WTC11 (cell line): Measurements from ENCODE around the gene PHACTR3.

Experiments used
- ELF4 ChIP-seq: sonication (generic); formaldehyde crosslinking; IDR thresholded peaks from 2 replicates; pipeline ENCODE4 v1.8.1; 2022; ENCODE audit warnings: low read depth, mild to moderate bottlenecking, moderate library complexity, missing genetic modification reagents
- ESRRA ChIP-seq: sonication (generic); formaldehyde crosslinking; IDR thresholded peaks from 2 replicates; pipeline ENCODE4 v1.8.1; 2022; ENCODE audit warnings: mild to moderate bottlenecking, missing genetic modification reagents, borderline replicate concordance
- GABPB1 ChIP-seq: sonication (generic); formaldehyde crosslinking; IDR thresholded peaks from 2 replicates; pipeline ENCODE4 v1.8.1; 2023; ENCODE audit warnings: mild to moderate bottlenecking, missing genetic modification reagents
- NR1H2 ChIP-seq: sonication (generic); formaldehyde crosslinking; IDR thresholded peaks from 2 replicates; pipeline ENCODE4 v1.9.0; 2021; ENCODE audit warnings: mild to moderate bottlenecking, moderate library complexity, missing genetic modification reagents
- TEAD4 ChIP-seq: sonication (generic); formaldehyde crosslinking; IDR thresholded peaks from 2 replicates; pipeline ENCODE4 v1.8.0; 2022; ENCODE audit warnings: mild to moderate bottlenecking, missing genetic modification reagents
- ZNF671 ChIP-seq: fragments of 250-450 bp; sonication (Bioruptor Pico); IDR thresholded peaks from 2 replicates; pipeline ENCODE4 v1.8.0; 2021; ENCODE audit warnings: mild to moderate bottlenecking
- TF ChIP-seq, protein P1 (sequence below): sonication (generic); formaldehyde crosslinking; IDR thresholded peaks from 2 replicates; pipeline ENCODE4 v1.8.1; 2022; ENCODE audit warnings: low read depth, mild to moderate bottlenecking, moderate library complexity, missing genetic modification reagents, borderline replicate concordance
- TF ChIP-seq, protein P2 (sequence below): fragments of 200-600 bp; IDR thresholded peaks from 2 replicates; pipeline ENCODE4 v1.8.0; 2022; ENCODE audit warnings: antibody characterized with exemption
- TF ChIP-seq, protein P3 (sequence below): fragments of 250-450 bp; sonication (Bioruptor Pico); IDR thresholded peaks from 2 replicates; pipeline ENCODE4 v1.8.0; 2021; ENCODE audit warnings: mild to moderate bottlenecking
- TF ChIP-seq, protein P4 (sequence below): fragments of 250-450 bp; sonication (Bioruptor Pico); IDR thresholded peaks from 2 replicates; pipeline ENCODE4 v2.1.2; 2022; ENCODE audit warnings: mild to moderate bottlenecking, moderate library complexity
- TF ChIP-seq, protein P5 (sequence below): sonication (generic); formaldehyde crosslinking; IDR thresholded peaks from 2 replicates; pipeline ENCODE4 v1.8.1; 2023; ENCODE audit warnings: mild to moderate bottlenecking, missing genetic modification reagents, borderline replicate concordance
- TF ChIP-seq, protein P6 (sequence below): sonication (generic); formaldehyde crosslinking; IDR thresholded peaks from 2 replicates; pipeline ENCODE4 v1.8.1; 2022; ENCODE audit warnings: low read depth, missing genetic modification reagents, borderline replicate concordance

DNA sequence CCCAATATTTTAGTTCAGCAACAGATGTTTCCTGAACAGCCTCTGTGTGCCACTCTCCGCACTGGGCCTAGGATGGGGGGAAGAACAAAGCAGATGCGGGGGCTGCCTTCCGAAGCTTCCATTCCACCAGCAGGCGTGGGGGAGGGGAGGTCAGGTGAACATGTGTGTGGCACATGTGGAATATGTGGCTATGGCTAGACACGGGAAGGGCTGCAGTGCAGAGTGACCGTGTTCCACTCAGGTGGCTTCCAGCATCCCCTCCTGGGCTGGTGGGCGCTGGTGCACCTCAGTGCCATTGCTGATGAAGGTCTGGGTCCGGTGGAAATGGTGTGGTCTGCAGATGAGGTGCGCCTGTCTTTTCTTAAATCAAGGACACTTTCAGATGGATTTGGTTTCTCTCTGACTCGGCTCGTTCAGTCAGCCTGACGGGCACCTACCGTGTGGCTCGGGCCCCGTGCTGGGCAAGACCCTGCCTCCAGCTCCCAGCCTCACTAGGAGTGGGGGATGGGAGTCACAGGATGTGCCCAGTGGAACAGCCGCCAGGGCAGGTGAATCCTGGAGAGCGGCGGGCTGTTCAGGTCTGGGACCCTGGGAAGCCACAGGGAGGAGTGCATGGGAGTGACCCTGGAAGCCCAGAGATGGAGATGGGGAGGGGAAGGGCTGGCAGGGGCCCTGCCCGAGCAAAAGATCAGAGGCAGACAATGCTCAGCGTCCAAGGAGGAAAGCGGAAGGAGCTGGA is 218.1 kb downstream of the PHACTR3 start:
- TF ChIP-seq GABPB1 (CRISPR knock-in tag) (no peak), ESRRA (CRISPR knock-in tag) (no peak), ZNF671 (no peak), NR1H2 (no peak), TEAD4 (no peak), ELF4 (no peak)
- TF ChIP-seq, protein P1, sequence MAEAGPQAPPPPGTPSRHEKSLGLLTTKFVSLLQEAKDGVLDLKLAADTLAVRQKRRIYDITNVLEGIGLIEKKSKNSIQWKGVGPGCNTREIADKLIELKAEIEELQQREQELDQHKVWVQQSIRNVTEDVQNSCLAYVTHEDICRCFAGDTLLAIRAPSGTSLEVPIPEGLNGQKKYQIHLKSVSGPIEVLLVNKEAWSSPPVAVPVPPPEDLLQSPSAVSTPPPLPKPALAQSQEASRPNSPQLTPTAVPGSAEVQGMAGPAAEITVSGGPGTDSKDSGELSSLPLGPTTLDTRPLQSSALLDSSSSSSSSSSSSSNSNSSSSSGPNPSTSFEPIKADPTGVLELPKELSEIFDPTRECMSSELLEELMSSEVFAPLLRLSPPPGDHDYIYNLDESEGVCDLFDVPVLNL (CRISPR knock-in tag): no peak
- TF ChIP-seq, protein P2, sequence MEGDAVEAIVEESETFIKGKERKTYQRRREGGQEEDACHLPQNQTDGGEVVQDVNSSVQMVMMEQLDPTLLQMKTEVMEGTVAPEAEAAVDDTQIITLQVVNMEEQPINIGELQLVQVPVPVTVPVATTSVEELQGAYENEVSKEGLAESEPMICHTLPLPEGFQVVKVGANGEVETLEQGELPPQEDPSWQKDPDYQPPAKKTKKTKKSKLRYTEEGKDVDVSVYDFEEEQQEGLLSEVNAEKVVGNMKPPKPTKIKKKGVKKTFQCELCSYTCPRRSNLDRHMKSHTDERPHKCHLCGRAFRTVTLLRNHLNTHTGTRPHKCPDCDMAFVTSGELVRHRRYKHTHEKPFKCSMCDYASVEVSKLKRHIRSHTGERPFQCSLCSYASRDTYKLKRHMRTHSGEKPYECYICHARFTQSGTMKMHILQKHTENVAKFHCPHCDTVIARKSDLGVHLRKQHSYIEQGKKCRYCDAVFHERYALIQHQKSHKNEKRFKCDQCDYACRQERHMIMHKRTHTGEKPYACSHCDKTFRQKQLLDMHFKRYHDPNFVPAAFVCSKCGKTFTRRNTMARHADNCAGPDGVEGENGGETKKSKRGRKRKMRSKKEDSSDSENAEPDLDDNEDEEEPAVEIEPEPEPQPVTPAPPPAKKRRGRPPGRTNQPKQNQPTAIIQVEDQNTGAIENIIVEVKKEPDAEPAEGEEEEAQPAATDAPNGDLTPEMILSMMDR: no peak
- TF ChIP-seq, protein P3, sequence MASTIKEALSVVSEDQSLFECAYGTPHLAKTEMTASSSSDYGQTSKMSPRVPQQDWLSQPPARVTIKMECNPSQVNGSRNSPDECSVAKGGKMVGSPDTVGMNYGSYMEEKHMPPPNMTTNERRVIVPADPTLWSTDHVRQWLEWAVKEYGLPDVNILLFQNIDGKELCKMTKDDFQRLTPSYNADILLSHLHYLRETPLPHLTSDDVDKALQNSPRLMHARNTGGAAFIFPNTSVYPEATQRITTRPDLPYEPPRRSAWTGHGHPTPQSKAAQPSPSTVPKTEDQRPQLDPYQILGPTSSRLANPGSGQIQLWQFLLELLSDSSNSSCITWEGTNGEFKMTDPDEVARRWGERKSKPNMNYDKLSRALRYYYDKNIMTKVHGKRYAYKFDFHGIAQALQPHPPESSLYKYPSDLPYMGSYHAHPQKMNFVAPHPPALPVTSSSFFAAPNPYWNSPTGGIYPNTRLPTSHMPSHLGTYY (CRISPR knock-in tag): no peak
- TF ChIP-seq, protein P4, sequence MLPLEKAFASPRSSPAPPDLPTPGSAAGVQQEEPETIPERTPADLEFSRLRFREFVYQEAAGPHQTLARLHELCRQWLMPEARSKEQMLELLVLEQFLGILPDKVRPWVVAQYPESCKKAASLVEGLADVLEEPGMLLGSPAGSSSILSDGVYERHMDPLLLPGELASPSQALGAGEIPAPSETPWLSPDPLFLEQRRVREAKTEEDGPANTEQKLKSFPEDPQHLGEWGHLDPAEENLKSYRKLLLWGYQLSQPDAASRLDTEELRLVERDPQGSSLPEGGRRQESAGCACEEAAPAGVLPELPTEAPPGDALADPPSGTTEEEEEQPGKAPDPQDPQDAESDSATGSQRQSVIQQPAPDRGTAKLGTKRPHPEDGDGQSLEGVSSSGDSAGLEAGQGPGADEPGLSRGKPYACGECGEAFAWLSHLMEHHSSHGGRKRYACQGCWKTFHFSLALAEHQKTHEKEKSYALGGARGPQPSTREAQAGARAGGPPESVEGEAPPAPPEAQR: no peak
- TF ChIP-seq, protein P5, sequence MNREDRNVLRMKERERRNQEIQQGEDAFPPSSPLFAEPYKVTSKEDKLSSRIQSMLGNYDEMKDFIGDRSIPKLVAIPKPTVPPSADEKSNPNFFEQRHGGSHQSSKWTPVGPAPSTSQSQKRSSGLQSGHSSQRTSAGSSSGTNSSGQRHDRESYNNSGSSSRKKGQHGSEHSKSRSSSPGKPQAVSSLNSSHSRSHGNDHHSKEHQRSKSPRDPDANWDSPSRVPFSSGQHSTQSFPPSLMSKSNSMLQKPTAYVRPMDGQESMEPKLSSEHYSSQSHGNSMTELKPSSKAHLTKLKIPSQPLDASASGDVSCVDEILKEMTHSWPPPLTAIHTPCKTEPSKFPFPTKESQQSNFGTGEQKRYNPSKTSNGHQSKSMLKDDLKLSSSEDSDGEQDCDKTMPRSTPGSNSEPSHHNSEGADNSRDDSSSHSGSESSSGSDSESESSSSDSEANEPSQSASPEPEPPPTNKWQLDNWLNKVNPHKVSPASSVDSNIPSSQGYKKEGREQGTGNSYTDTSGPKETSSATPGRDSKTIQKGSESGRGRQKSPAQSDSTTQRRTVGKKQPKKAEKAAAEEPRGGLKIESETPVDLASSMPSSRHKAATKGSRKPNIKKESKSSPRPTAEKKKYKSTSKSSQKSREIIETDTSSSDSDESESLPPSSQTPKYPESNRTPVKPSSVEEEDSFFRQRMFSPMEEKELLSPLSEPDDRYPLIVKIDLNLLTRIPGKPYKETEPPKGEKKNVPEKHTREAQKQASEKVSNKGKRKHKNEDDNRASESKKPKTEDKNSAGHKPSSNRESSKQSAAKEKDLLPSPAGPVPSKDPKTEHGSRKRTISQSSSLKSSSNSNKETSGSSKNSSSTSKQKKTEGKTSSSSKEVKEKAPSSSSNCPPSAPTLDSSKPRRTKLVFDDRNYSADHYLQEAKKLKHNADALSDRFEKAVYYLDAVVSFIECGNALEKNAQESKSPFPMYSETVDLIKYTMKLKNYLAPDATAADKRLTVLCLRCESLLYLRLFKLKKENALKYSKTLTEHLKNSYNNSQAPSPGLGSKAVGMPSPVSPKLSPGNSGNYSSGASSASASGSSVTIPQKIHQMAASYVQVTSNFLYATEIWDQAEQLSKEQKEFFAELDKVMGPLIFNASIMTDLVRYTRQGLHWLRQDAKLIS (CRISPR knock-in tag): no peak
- TF ChIP-seq, protein P6, sequence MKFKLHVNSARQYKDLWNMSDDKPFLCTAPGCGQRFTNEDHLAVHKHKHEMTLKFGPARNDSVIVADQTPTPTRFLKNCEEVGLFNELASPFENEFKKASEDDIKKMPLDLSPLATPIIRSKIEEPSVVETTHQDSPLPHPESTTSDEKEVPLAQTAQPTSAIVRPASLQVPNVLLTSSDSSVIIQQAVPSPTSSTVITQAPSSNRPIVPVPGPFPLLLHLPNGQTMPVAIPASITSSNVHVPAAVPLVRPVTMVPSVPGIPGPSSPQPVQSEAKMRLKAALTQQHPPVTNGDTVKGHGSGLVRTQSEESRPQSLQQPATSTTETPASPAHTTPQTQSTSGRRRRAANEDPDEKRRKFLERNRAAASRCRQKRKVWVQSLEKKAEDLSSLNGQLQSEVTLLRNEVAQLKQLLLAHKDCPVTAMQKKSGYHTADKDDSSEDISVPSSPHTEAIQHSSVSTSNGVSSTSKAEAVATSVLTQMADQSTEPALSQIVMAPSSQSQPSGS: no peak
